NCI-H128 (cell line): ENCODE results near the gene WNT10A.
A peak's percentile ranks its signal among the peaks of the same experiment; 100 is the strongest.

ENCODE experiments used
- DNase-seq: peaks from one replicate; lab custom pipeline; 2025; ENCODE audit not compliant: unreplicated experiment; lab: John Stamatoyannopoulos, UW

WNT10A gene

DNA sequence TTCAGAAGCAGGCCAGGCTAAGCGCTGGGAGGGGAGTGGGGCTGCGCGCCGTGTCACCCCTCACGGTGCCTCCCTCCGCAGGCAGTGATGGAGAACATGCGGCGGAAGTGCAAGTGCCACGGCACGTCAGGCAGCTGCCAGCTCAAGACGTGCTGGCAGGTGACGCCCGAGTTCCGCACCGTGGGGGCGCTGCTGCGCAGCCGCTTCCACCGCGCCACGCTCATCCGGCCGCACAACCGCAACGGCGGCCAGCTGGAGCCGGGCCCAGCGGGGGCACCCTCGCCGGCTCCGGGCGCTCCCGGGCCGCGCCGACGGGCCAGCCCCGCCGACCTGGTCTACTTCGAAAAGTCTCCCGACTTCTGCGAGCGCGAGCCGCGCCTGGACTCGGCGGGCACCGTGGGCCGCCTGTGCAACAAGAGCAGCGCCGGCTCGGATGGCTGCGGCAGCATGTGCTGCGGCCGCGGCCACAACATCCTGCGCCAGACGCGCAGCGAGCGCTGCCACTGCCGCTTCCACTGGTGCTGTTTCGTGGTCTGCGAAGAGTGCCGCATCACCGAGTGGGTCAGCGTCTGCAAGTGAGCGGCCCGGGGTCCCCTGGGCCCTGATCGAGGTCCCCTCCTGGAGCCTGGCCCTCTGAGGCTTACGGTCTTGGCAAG is 12.2 kb downstream of the WNT10A start:
- no peak for DNase-seq

DNA sequence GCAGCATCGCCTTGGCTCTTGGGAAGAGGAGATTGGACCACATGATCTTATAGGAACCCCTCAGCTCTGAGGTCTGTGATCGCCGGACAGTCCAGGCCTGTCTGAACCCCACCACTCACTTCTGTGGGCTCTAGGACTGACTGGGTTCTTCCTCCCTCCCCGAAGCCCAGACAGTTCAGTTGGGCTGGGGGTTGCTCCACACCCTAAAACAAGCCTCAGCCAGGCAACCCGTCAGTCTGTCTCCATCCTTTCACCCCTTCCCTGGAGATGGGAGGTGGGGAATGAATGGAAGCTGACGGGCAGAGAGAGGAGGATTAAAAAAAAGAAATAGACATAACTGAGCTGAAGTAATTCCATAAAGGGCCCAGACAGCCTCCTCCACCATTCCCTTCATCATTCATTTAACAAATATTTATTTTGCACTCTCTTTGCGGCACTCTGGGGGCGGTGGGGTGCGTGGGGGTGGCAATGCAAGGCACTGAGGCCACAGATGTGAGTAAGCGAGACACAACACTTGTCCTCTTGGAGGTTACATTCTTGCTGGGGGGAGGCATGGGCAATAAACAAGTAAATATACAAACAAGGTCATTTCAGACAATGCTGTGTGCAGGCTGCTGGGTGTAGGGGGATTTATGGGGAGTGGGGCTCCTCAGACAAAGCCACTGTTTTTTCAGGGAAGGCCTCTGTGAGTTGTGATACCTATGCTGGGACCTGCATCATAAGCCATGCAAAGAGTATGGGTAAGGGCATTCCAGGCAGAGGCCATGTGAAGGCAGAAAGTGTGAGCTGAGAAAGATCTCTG is 12.9 kb downstream of the WNT10A start:
- DNase-seq = no peak

DNA sequence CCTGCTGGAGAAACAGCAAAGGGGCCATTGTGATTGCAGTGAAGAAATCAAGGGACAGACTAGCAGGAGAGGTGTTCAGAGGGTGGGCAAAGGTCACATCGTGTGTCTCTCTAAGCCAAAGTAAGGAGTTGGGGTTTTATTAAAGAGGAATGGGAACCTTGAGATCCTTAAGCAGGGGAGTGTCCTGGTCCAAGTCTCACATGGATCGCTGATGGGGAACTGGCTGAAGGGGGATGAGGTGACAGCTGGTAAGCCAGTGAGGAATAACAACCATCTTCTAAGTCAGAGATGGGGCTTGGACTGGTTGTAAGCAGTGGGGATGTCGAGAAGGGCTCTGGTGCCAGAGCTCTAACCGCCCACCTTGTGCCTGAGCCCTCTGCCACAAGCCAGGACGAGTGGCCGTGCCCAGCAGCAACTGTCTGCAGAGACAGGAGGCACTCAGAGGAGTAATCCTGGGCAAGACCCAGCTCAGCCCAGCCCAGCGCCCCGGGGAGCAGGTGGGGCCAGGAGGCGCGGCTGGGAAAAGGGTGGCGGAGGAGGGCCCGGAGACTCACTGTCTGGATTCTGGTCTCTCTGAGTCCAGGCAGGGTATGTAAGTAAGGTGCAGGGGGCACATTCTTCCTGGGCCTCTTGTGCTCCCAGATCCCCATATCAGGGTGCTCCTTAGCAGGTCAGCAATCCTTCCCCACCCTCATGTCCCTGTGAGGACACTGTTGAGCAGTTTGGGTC is 13.7 kb downstream of the WNT10A start:
- DNase-seq = no peak

DNA sequence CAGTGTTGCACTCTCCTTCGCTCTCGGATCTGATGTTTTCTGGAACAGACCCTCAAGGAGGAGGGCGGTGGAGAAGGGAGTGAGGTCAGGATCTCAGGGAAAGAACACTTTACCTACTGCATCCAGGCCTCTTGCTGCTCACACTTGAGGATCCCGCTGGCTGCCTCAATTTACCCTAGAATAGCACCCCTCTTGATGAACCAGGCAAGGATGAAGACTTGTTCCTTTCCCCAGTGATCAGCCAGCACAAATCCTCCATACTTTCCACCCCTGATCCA is 14.2 kb downstream of the WNT10A start:
- DNase-seq = no peak

DNA sequence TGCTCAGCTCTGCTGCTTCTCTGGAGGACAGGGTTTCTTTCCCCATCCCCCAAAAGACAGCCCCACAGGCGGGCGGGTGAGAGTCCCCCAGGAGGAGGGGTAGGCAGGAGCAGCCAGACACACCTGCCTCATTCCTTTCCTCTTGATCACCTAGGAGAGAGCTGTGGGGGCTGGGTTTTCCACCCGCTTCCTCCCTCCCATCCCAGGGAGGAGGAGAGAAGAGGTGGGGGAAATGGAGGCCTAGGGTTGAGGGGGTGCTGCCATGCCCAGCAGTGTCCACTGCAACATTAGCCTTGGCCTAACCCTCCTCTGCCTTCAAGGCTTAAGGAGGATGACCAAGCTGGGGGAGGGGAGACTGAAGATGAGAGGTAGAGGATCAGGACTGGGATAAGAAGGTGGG is 14.7 kb downstream of the WNT10A start:
- DNase-seq = no peak

DNA sequence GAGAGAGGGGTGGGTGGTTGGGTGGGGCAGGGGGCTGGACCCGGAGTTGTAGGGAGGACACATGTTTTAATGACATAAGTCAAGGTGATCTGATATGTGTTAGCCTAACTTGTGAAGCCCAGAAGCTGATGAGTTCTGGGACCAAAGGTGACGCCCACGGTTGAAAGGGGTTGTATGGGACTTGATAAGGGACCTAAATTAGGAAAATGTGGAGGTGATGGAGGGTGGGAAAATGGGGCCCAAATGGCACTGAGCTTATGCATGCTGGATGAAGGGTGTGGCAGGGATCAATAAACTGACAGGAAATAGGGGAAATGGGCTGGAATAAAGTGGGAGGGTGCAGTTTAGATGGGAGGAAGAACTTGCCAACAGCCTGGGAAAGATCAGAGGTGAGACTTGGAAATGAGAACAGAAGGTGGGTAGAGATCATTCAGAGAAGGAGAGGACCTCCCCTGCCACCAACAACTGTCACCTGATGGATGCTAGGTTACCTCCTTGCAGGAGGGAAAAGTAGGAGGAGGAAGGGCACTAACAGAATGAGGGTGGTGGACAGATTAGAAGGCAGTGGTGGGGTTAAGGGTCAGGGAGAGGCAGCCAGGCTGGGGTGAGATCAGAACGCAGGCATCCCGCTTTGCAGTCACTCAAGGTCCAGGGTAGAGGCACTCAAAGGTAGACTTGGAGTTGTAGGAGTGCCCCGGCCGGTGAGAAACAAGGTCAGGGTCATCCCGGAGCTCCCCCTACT is 15.3 kb downstream of the WNT10A start:
- no peak for DNase-seq

DNA sequence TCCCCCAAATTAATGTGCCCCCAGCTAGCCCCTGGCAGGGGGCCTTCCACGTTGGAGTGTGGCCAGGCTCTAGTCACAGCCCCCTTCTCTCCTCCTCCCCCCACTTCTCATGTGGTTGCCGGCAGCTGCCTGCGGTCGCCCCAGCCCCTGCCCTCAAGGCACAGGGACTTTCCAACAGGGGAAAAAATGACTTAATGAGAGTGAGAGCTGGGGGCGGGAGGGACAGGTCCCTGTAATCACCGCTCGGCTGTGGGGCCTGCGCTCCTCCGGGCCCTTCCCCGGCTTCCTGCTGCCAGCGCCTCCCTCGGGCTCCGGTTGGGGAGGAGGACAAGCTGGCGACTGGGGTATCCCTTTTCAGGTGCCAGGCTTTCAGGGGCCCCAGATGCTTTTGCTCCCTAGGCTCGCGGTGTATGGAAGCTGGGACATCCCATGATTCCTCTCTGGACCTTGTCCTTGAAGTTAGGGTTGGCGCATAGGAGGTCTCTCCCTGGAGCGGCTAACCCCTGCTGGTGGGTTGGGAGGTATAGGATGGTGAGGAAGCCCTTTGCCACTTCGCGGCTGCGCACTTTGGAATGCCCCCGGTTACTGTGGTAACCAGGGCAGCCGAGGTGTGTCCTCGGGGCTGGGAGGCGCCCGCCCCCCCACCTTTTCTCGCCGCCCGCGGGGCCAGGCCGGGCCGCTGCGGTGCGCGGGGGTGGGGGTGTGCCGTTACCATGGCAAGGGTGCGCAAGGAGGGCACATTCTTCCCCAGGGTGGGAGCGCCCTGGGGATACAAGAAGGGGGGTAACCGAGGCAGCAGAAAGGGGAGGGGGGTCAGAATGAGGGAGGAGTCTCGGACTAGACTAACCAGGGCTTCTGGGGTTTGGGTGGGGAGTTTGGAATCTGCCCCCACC is 16.1 kb downstream of the WNT10A start:
- no peak for DNase-seq

DNA sequence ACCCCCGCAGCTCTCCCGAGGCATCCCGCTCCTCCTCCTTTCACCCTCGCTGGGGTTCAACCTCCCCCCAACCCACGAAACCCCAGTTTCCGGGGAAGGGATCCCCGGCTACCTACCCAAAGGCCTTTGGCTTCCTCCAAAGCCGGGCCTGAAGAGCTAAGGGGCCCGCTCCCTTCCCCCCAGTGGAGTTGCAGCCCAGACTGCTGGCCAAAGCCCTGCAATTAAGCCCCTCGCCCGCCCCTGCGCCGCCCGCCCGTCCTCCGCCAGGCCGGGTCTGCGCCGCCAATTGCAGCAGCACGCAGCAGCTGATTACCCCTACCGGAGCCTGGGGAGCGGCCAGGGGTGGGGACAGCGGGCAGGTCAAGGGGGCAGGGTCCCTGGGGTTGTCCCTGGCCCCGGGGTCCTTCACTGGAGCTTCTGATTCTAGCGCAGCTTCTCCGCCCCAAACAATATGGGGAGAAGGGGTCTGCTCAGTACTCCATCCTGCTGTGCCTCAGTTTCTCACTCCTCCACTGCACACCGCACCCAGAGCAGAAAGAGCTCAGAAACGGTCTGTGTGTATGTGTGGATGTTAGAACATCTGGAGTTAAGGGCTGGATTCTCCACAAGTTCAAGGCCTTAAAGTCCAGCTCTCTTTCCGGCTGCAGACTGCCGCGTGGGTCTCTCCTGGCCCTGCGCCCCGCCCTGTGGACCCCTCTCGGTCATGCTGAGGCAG is 16.9 kb downstream of the WNT10A start:
- no peak for DNase-seq

DNA sequence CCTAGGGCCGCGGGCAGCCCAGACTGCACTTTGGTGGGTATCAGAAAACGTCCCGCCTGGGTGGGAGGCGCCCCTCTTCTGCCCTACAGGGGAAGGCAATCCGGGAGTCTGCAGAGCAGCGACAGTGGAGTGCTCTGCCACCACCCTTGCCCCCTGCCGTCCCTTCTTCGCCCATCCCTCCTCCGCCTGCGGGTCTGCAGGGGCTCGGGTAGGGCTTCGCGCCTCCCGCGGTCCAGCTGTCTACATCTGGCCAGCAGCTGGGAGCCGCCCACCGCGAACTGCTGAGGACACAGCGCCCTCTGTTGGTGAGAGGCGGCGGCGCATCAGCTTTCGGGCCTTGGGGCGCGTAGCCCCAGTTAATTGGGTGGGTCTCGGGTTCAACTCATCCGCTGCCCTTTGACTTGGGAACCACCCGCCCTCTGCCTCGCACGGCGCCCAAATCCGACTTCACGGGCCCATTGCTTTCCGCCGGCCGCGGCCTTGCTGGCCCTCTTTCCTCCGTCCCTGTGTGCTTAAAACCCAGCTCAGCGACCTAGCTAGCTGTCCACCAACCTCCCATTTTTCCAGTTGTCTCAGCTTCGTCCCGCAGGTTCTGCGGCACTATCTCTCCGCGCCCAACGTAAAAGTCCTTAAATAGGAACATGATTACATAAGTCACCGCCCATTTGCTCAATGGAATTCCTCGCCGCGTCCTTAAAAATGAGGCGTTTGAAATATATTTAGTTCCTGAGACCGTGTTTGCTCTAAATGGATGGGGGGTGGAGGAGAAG is 17.6 kb downstream of the WNT10A start:
- no peak for DNase-seq

DNA sequence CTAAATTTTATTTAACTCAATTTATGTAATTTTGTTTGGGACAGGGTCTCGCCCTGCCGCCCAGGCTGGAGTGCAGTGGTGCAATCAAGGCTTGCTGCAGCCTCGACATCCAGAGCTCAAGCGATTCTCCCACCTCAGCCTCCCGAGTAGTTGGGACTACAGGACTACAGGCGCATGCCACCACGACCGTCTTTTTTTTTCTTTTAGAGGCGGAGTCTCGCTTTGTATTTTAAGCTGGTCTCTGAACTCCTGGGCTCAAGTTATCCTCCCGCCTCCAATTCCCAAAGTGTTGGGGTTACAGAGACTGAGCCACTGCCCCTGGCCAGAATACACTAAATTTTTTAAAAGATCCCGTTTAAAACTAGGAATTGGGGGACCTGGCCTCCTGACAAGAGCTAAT is 18.5 kb downstream of the WNT10A start:
- DNase-seq = no peak

DNA sequence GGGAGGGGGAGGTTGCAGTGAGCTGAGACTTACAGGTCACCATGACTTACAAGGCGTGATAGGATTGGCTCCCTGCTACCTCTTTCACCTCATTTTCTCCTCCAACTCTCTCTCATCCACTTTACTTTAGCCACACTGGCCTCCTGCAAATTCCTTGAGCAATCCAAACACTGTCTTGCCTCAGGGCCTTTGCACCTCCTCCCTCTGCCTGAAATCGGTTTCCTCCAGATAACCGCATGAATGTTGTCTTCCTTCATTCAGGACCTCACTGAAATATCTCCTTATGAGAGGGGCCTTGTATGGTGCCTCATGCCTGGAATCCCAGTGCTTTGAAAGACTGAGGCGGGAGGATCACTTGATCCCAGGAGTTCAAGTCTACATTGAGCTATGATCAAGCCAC is 21.8 kb downstream of the WNT10A start:
- no peak for DNase-seq

DNA sequence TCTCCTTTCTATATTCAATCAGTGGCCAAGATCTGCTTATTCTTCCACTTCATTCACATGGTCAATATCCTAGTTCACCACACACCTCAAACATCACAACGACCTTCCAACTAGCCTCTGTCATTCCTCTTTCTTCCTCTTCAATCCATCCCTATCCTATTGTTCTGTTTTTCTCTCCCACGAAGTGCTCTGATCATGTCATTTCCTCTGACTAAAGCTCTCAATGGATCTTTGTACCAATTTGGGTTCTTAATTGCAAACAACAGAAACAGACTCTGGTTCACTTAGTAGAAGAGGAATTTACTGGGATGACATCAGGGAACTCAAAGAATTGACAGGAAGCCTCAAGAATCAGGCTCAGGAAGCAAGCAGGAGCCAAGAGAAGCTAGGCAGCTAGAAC is 23.5 kb downstream of the WNT10A start:
- DNase-seq = no peak

DNA sequence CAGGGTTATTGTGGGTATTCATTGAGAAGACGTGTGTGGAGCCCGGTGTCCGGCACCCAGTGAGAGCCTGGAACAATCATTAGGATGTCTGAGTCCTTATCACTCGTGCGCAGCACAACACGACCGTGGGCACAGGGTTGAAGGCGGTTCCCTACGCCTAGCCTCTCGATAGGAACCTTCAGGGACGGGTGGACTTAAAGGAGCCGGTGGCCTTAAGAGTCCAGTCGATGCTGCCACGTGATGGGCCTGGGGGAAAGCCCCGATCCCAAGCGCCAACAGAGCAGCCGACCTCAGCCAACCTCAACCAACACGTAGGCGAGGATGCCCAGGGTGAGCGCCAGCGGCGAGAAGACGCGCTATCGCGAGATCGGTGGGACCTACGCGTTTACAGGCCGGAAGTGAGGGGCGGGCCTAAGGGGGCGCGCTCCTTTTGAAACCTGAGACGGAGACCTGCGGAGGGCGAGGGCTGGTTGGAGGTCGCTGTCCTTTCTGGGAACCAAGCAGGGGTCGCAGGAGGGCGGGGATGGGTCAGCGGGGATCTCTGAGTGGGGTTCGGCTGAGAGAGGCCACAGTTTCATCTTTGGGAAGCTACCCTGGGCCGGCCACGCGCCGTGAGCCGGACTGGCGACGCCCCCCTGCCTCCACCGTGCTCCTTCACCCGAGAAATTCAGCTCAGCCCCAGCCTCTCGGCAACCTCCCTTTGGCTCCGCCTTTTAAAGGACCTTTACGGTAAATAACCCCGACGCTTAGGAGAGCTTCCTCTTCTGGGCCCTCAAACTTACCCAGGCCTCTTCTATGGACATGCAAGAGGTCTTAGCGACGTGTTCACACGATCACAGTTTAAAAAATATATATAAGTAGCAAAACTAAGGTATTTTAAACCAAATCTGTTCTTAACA is 28.3 kb downstream of the WNT10A start:
- DNase-seq = peak; percentile 72

DNA sequence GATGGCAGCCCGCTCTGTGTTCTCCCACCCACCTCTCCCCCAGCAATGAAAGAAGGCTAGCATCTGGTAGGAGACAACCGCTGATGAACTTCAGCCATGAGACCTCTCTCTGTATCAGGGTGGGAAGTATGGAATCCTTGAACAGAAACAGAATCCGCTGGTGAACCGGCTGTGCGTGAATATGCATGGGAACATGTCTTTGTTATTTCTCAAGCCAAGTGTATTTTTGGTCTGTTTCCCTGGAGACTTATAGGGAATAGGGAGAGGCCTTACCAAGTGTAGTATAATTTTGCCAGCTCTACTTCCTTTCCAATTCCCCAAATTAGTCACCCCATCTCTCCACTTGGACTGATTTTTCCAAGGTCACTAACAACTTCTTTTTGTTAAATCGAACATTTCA is 30.1 kb downstream of the WNT10A start:
- no peak for DNase-seq

DNA sequence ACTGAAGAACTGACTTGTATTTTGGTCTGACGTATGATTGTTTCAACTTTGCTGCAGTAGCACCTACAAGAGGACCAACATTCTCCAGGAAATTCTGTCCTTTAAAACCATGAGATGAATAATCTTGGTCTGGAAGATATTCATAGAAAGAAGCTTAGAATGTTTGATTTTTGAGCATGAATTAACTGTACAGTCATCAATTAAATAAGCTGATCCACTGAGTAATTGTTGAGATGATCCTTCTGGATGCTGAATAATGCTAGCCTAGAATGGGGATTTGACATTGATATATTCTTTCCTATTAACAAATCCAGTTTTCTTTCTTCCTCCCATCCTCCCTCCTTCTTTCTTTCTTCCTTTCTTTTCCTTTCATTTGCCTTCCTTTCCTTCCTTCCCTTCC is 39.9 kb downstream of the WNT10A start:
- no peak for DNase-seq

DNA sequence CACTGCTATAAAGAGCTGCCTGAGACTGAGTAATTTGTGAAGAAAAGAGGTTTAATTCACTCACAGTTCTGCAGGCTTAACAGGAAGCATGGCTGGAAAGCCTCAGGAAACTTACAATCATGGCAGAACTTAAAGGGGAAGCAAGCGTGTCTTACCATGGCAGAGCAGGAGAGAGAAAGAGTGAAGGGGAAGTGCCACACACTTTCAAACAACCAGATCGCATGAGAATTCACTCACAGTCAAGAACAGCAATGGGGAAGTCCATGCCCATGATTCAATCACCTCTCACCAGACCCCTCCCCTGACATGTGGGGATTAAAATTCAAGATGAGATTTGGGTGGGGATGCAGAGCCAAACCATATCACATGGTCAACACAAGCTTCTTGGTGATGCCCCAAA is 44.1 kb downstream of the WNT10A start:
- DNase-seq = no peak

DNA sequence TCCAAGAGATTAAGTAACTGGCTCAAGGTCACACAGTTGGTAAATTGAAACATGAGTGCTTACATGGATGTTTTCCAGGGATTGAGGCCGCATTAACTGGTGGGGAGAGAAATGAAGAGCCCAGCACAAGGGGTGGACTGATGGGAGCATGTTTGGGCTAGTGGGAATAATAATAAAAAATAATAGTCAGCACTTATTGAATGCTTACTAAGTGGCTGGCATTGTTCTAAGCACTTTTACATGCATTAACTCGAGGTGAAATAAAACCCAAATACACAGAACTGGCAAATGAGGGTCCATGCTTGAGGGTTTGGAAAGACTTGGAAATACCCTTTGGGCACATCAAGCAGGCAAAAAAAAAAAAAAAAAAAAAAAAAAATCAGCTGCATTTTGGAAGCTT is 44.8 kb downstream of the WNT10A start:
- no peak for DNase-seq

DNA sequence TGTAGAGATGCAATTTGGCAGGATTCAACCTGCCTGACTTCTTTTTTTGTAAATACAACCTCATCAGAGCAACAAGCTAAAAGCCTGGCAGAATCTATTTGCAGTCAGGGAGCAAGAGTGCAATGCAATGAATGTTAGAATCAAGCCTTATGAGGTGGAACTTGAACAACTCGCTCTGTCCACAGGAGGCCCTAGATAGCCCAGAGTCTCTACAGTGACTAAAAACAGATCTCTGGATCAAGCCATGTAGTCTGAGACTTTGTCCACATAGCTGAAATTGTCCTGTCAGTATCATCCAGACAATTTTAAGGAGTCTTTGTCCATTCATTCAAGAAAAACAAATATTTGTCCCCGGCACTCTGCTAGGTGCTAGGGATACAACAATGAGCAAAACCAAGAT is 46.8 kb downstream of the WNT10A start:
- no peak for DNase-seq
